HepG2 (cell line): ENCODE results near the gene CCDC77. TPM values are rescaled to one million over a fixed set of nuclear protein-coding genes. Genes with fewer than 3 reads are reported as not detected.

Experiments
- ESRRA ChIP-seq: sonication (generic); formaldehyde crosslinking; IDR thresholded peaks from 2 replicates; pipeline ENCODE4 v1.5.1; 2020; ENCODE audit warnings: mild to moderate bottlenecking, low read depth, missing genetic modification reagents
- GABPB1 ChIP-seq: IDR thresholded peaks from 2 replicates; pipeline ENCODE4 v1.6.1; 2016; ENCODE audit warnings: mild to moderate bottlenecking, missing genetic modification reagents, moderate library complexity, missing compliant biosample characterization
- HNRNPH1 ChIP-seq: fragments of 200-400 bp; formaldehyde crosslinking; optimal IDR thresholded peaks from 2 replicates; pipeline ENCODE3; 2017; ENCODE audit warnings: mild to moderate bottlenecking, low read depth, low read length
- JARID2 ChIP-seq: sonication (generic); formaldehyde crosslinking; IDR thresholded peaks from 2 replicates; pipeline ENCODE4 v1.8.1; 2023; ENCODE audit warnings: missing genetic modification reagents, inconsistent platforms; ENCODE audit not compliant: insufficient replicate concordance
- JDP2 ChIP-seq: sonication (generic); formaldehyde crosslinking; IDR thresholded peaks from 2 replicates; pipeline ENCODE4 v1.8.1; 2022; ENCODE audit warnings: missing genetic modification reagents, borderline replicate concordance
- KDM6A ChIP-seq: IDR thresholded peaks from 2 replicates; pipeline ENCODE4 v1.6.1; 2016; ENCODE audit warnings: low read depth
- KLF11 ChIP-seq: IDR thresholded peaks from 2 replicates; pipeline ENCODE4 v1.6.1; 2016; ENCODE audit warnings: missing compliant biosample characterization
- MTF1 ChIP-seq: sonication (generic); formaldehyde crosslinking; IDR thresholded peaks from 2 replicates; pipeline ENCODE4 v1.5.0; 2020; ENCODE audit warnings: missing genetic modification reagents
- REPIN1 ChIP-seq: sonication (generic); formaldehyde crosslinking; IDR thresholded peaks from 2 replicates; pipeline ENCODE4 v1.8.0; 2022; ENCODE audit warnings: missing genetic modification reagents, low read depth, mild to moderate bottlenecking, borderline replicate concordance
- SCMH1 ChIP-seq: sonication (generic); formaldehyde crosslinking; IDR thresholded peaks from 2 replicates; pipeline ENCODE4 v1.9.0; 2021; ENCODE audit warnings: missing genetic modification reagents, mild to moderate bottlenecking, borderline replicate concordance
- SMAD1 ChIP-seq: sonication (generic); formaldehyde crosslinking; IDR thresholded peaks from 2 replicates; pipeline ENCODE4 v1.4.0; 2020; ENCODE audit warnings: missing genetic modification reagents, low read depth, mild to moderate bottlenecking, borderline replicate concordance
- SP1 ChIP-seq, 2 experiments: fragments of 450-650 bp in 1 of 2; sonication (generic) in 1 of 2; formaldehyde crosslinking in 1 of 2; IDR thresholded peaks; 2 replicates each; pipeline versions ENCODE4 v1.4.0 to v1.6.1; 2016 to 2020; ENCODE audit warnings: missing genetic modification reagents in 1 of 2
- ZBTB3 ChIP-seq: sonication (generic); formaldehyde crosslinking; IDR thresholded peaks from 2 replicates; pipeline ENCODE4 v1.4.0; 2020; ENCODE audit warnings: low read depth, mild to moderate bottlenecking, moderate library complexity, missing genetic modification reagents, borderline replicate concordance
- ZNF121 ChIP-seq: sonication (generic); formaldehyde crosslinking; IDR thresholded peaks from 2 replicates; pipeline ENCODE4 v1.5.0; 2020; ENCODE audit warnings: mild to moderate bottlenecking, missing genetic modification reagents
- ZNF24 ChIP-seq: fragments of 450-650 bp; IDR thresholded peaks from 2 replicates; pipeline ENCODE4 v1.6.1; 2017; ENCODE audit warnings: antibody characterized with exemption, mild to moderate bottlenecking
- ZNF350 ChIP-seq: sonication (generic); formaldehyde crosslinking; IDR thresholded peaks from 2 replicates; pipeline ENCODE4 v1.4.0; 2020; ENCODE audit warnings: mild to moderate bottlenecking, low read depth, missing genetic modification reagents, borderline replicate concordance
- ZNF501 ChIP-seq: sonication (generic); formaldehyde crosslinking; IDR thresholded peaks from 2 replicates; pipeline ENCODE4 v1.5.1; 2020; ENCODE audit warnings: mild to moderate bottlenecking, moderate library complexity, missing genetic modification reagents
- ZNF598 ChIP-seq: sonication (generic); formaldehyde crosslinking; IDR thresholded peaks from 2 replicates; pipeline ENCODE4 v1.5.1; 2020; ENCODE audit warnings: mild to moderate bottlenecking, missing genetic modification reagents, borderline replicate concordance
- ZNF878 ChIP-seq: sonication (generic); formaldehyde crosslinking; IDR thresholded peaks from 2 replicates; pipeline ENCODE4 v1.8.1; 2023; ENCODE audit warnings: mild to moderate bottlenecking, missing genetic modification reagents, moderate library complexity
- polyA plus RNA-seq, 8 experiments: library from polyadenylated mRNA; depleted of rRNA in 3 of 8; stranded (reverse) in 7 of 8; unstranded in 1 of 8; fragments of >200 nt; fragmentation: Illumina TruSeq in 4 of 8; extraction: Trizol in 4 of 8; gene quantifications; 2 replicates each; pipeline versions ENCODE4 v1.2.1 to v1.2.3, GENCODE V29; 2011 to 2016; ENCODE audit warnings: low read depth in 4 of 8, missing spikeins in 1 of 8, mixed read lengths in 1 of 8; ENCODE audit not compliant: insufficient read depth in 1 of 8
- total RNA-seq, 5 experiments: library from RNA; depleted of rRNA; stranded (reverse); fragments of >200 nt; fragmentation: Illumina TruSeq; extraction: Trizol; gene quantifications; 2 replicates each; pipeline ENCODE4 v1.2.3, GENCODE V29; 2016; ENCODE audit warnings: low read depth in 1 of 5
- TF ChIP-seq, protein P1 (sequence below), 2 experiments: sonication (generic) in 1 of 2; formaldehyde crosslinking in 1 of 2; IDR thresholded peaks; 2 replicates each; pipeline versions ENCODE4 v1.4.0 to v1.6.1; 2018 to 2020; ENCODE audit warnings: missing genetic modification reagents in 2 of 2, borderline replicate concordance in 1 of 2, low read depth in 1 of 2, mild to moderate bottlenecking in 1 of 2, missing biosample characterization in 1 of 2
- TF ChIP-seq, protein P2 (sequence below): sonication (generic); formaldehyde crosslinking; IDR thresholded peaks from 2 replicates; pipeline ENCODE4 v1.5.0; 2020; ENCODE audit warnings: mild to moderate bottlenecking, missing genetic modification reagents
- TF ChIP-seq, protein P3 (sequence below): sonication (generic); formaldehyde crosslinking; IDR thresholded peaks from 2 replicates; pipeline ENCODE4 v1.4.0; 2020; ENCODE audit warnings: missing genetic modification reagents
- TF ChIP-seq, protein P4 (sequence below): sonication (generic); formaldehyde crosslinking; IDR thresholded peaks from 2 replicates; pipeline ENCODE4 v1.5.0; 2020; ENCODE audit warnings: mild to moderate bottlenecking, missing genetic modification reagents

CCDC77 gene
- total and polyA plus RNA-seq, 2 of the 13 experiments (the other 11 are each of a cell fraction or from before 2014, with no cell fraction given) = 6.4 to 16.4 TPM

DNA sequence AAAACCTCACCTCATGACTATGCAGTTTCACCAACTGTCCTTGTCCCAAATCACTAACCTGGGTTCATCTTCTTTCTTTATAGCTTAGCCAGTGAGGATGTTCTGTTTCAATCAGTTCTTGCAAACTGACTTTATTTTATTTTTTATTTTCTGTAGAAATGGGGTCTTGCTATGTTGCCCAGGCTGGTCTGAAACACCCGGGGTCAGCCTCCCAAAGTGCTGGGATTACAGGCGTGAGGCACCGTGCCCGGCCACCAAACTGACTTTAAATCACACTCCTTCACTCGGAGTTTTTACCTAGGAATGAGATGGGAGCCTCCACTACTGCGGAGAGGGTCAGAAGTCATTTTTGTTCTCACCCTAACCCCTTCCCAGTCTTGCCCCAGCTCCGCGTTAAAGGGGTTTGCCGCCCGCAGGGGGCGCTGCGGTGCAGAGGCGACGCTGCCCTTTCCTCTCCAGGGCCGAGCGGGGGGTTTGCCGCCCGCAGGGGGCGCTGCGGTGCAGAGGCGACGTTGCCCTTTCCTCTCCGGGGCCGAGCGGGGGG, 51.3 kb downstream of the CCDC77 start (continued):
- TF ChIP-seq ZNF878 (CRISPR knock-in tag) (no peak), ZNF501 (CRISPR knock-in tag) (peak; percentile 34; the same call in 1 of the 2 replicates), HNRNPH1 (no peak), JARID2 (no peak), MTF1 (no peak), ZNF24 (no peak), GABPB1 (CRISPR knock-in tag) (peak; percentile 56; the same call in 1 of the 2 replicates), SCMH1 (CRISPR knock-in tag) (no peak), KDM6A (no peak), KLF11 (CRISPR knock-in tag) (no peak), SMAD1 (CRISPR knock-in tag) (no peak), ZNF598 (no peak), ZBTB3 (no peak), ZNF350 (CRISPR knock-in tag) (peak; percentile 12; the same call in 1 of the 2 replicates), JDP2 (CRISPR knock-in tag) (no peak), REPIN1 (CRISPR knock-in tag) (0 out of 2 replicates have a peak, but pooled peaks have one; percentile 16), SP1 (IDR thresholded peaks at IDR 0.05) (no peak), SP1 (CRISPR knock-in tag; IDR thresholded peaks at IDR 0.05) (no peak), ESRRA (CRISPR knock-in tag) (no peak), ZNF121 (CRISPR knock-in tag) (peak; percentile 54; the same call in 1 of the 2 replicates)
- TF ChIP-seq, protein P1, sequence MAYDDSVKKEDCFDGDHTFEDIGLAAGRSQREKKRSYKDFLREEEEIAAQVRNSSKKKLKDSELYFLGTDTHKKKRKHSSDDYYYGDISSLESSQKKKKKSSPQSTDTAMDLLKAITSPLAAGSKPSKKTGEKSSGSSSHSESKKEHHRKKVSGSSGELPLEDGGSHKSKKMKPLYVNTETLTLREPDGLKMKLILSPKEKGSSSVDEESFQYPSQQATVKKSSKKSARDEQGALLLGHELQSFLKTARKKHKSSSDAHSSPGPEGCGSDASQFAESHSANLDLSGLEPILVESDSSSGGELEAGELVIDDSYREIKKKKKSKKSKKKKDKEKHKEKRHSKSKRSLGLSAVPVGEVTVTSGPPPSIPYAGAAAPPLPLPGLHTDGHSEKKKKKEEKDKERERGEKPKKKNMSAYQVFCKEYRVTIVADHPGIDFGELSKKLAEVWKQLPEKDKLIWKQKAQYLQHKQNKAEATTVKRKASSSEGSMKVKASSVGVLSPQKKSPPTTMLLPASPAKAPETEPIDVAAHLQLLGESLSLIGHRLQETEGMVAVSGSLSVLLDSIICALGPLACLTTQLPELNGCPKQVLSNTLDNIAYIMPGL (CRISPR knock-in tag; IDR thresholded peaks at IDR 0.05; ENCODE audit: borderline replicate concordance in 1 of 2, low read depth in 1 of 2) = peak; percentile 82 to 90; a peak in 3 of 4 replicates
- TF ChIP-seq, protein P2, sequence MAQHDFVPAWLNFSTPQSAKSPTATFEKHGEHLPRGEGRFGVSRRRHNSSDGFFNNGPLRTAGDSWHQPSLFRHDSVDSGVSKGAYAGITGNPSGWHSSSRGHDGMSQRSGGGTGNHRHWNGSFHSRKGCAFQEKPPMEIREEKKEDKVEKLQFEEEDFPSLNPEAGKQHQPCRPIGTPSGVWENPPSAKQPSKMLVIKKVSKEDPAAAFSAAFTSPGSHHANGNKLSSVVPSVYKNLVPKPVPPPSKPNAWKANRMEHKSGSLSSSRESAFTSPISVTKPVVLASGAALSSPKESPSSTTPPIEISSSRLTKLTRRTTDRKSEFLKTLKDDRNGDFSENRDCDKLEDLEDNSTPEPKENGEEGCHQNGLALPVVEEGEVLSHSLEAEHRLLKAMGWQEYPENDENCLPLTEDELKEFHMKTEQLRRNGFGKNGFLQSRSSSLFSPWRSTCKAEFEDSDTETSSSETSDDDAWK = no peak
- TF ChIP-seq, protein P3, sequence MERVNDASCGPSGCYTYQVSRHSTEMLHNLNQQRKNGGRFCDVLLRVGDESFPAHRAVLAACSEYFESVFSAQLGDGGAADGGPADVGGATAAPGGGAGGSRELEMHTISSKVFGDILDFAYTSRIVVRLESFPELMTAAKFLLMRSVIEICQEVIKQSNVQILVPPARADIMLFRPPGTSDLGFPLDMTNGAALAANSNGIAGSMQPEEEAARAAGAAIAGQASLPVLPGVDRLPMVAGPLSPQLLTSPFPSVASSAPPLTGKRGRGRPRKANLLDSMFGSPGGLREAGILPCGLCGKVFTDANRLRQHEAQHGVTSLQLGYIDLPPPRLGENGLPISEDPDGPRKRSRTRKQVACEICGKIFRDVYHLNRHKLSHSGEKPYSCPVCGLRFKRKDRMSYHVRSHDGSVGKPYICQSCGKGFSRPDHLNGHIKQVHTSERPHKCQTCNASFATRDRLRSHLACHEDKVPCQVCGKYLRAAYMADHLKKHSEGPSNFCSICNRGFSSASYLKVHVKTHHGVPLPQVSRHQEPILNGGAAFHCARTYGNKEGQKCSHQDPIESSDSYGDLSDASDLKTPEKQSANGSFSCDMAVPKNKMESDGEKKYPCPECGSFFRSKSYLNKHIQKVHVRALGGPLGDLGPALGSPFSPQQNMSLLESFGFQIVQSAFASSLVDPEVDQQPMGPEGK = no peak
- TF ChIP-seq, protein P4, sequence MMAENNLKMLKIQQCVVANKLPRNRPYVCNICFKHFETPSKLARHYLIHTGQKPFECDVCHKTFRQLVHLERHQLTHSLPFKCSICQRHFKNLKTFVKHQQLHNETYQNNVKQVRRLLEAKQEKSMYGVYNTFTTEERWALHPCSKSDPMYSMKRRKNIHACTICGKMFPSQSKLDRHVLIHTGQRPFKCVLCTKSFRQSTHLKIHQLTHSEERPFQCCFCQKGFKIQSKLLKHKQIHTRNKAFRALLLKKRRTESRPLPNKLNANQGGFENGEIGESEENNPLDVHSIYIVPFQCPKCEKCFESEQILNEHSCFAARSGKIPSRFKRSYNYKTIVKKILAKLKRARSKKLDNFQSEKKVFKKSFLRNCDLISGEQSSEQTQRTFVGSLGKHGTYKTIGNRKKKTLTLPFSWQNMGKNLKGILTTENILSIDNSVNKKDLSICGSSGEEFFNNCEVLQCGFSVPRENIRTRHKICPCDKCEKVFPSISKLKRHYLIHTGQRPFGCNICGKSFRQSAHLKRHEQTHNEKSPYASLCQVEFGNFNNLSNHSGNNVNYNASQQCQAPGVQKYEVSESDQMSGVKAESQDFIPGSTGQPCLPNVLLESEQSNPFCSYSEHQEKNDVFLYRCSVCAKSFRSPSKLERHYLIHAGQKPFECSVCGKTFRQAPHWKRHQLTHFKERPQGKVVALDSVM (CRISPR knock-in tag) = 0 out of 2 replicates have a peak, but pooled peaks have one; percentile 14
